ENCODE data around the gene OR6T1. TPM values are rescaled to one million over a fixed set of nuclear protein-coding genes. Genes with fewer than 3 reads are reported as not detected.

Gene OR6T1
- total RNA-seq, 4 donors from 2014 or later: not detected

- no peaks in the 10 kb centered on the region for H3K36me3 ChIP-seq
- no peak for DNase-seq (ENCODE audit: low spot score in 2 of 2)
- H3K27me3 ChIP-seq: no peaks in the 10 kb centered on the region
- 73 to 77% methylated on average over 1 of the region's 1 CpG for WGBS, 2 donors
- H3K4me3 ChIP-seq: no peak overlapping the region
- TF ChIP-seq EP300 (IDR thresholded peaks at IDR 0.05) (no peak), POLR2A (IDR thresholded peaks at IDR 0.05) (no peak), CTCF (IDR thresholded peaks at IDR 0.05) (no peak)
- no peak overlapping the region for H3K27ac ChIP-seq
- no peaks in the 10 kb centered on the region for H3K4me1 ChIP-seq
- H3K9me3 ChIP-seq: no peaks in the 10 kb centered on the region
Measured at GRCh38 chr11:123924027-123924426, 19.6 kb downstream of the OR6T1 start.

GRCh38 chr11:123920943-123921342 is 22.7 kb downstream of the OR6T1 start:
- Histone ChIP-seq H3K9me3 (no peaks in the 10 kb centered on the region), H3K27ac (no peak overlapping the region), H3K4me1 (no peaks in the 10 kb centered on the region), H3K36me3 (no peaks in the 10 kb centered on the region), H3K27me3 (no peaks in the 10 kb centered on the region), H3K4me3 (no peak overlapping the region)
- no peak for DNase-seq (ENCODE audit: low spot score in 2 of 2)
- TF ChIP-seq CTCF (IDR thresholded peaks at IDR 0.05): no peak
- TF ChIP-seq EP300 (IDR thresholded peaks at IDR 0.05): no peak
- no peak for TF ChIP-seq POLR2A (IDR thresholded peaks at IDR 0.05)
- 77 to 84% methylated on average over 3 of the region's 3 CpGs for WGBS, 2 donors

GRCh38 chr11:123905826-123906225 is 37.8 kb downstream of the OR6T1 start:
- Histone ChIP-seq H3K27ac (no peak overlapping the region), H3K4me1 (no peaks in the 10 kb centered on the region), H3K36me3 (no peaks in the 10 kb centered on the region), H3K9me3 (no peaks in the 10 kb centered on the region), H3K27me3 (no peaks in the 10 kb centered on the region), H3K4me3 (no peak overlapping the region)
- WGBS, 2 donors: 61 to 63% methylated on average over 3 of the region's 3 CpGs
- DNase-seq (ENCODE audit: low spot score in 2 of 2): no peak
- TF ChIP-seq EP300 (IDR thresholded peaks at IDR 0.05): no peak
- no peak for TF ChIP-seq POLR2A (IDR thresholded peaks at IDR 0.05)
- no peak for TF ChIP-seq CTCF (IDR thresholded peaks at IDR 0.05)

GRCh38 chr11:123904932-123905331 is 38.7 kb downstream of the OR6T1 start:
- H3K9me3 ChIP-seq: no peaks in the 10 kb centered on the region
- no peaks in the 10 kb centered on the region for H3K36me3 ChIP-seq
- H3K4me1 ChIP-seq: no peaks in the 10 kb centered on the region
- no peak overlapping the region for H3K4me3 ChIP-seq
- H3K27ac ChIP-seq: no peak overlapping the region
- H3K27me3 ChIP-seq: no peaks in the 10 kb centered on the region
- no peak for DNase-seq (ENCODE audit: low spot score in 2 of 2)
- 79 to 81% methylated on average over 3 of the region's 3 CpGs for WGBS, 2 donors
- TF ChIP-seq POLR2A (IDR thresholded peaks at IDR 0.05) (no peak), CTCF (IDR thresholded peaks at IDR 0.05) (no peak), EP300 (IDR thresholded peaks at IDR 0.05) (no peak)

GRCh38 chr11:123903932-123904331 is 39.7 kb downstream of the OR6T1 start:
- 80 to 85% methylated on average over 2 of the region's 2 CpGs for WGBS, 2 donors
- no peak for DNase-seq (ENCODE audit: low spot score in 2 of 2)
- Histone ChIP-seq H3K36me3 (no peaks in the 10 kb centered on the region), H3K27me3 (no peaks in the 10 kb centered on the region), H3K4me1 (no peaks in the 10 kb centered on the region), H3K4me3 (no peak overlapping the region), H3K9me3 (no peaks in the 10 kb centered on the region), H3K27ac (no peak overlapping the region)
- no peak for TF ChIP-seq EP300 (IDR thresholded peaks at IDR 0.05)
- TF ChIP-seq CTCF (IDR thresholded peaks at IDR 0.05): no peak
- TF ChIP-seq POLR2A (IDR thresholded peaks at IDR 0.05): no peak

All from tibial nerve (tissue), 4 donors.